SK-N-SH (cell line): Measurements from ENCODE around the gene CACNA1A. TPM values are rescaled to one million over a fixed set of nuclear protein-coding genes. Genes with fewer than 3 reads are reported as not detected.

Experiments
- CTCF ChIA-PET: fragments of 300-600, 350-600 bp; formaldehyde crosslinking; extraction: SDS; loops from one replicate; lab custom pipeline; 2021; lab: Yijun Ruan, JAX
- POLR2A ChIA-PET: fragments of 350-600 bp; sonication (Branson Sonifier 250); formaldehyde crosslinking; extraction: SDS; loops from one replicate; lab custom pipeline; 2020; ENCODE audit warnings: antibody characterized with exemption, inconsistent platforms; lab: Yijun Ruan, JAX
- DNase-seq: peaks from one replicate; pipeline ENCODE4 v3.0.0; 2012
- H2AFZ ChIP-seq: fragments of 200-600 bp; sonication (generic); 2 replicates; pipeline ENCODE4 v1.8.1; 2016; ENCODE audit warnings: antibody characterized with exemption, mild to moderate bottlenecking, low read depth
- H3F3A ChIP-seq: fragments of 200-600 bp; sonication (generic); replicated peaks from 2 replicates; pipeline ENCODE3; 2016; ENCODE audit warnings: antibody characterized with exemption, mild to moderate bottlenecking; ENCODE audit not compliant: insufficient read depth
- H3K27ac ChIP-seq, 2 experiments: fragments of 200-500 bp in 1 of 2; fragments of 200-600 bp in 1 of 2; sonication (Bioruptor generic) in 1 of 2; sonication (generic), shearing (Covaris generic) in 1 of 2; 2 replicates each; pipeline versions ENCODE4 v1.5.1 to v1.6.1; 2014 to 2016; ENCODE audit warnings: low read depth in 2 of 2, inconsistent platforms in 1 of 2, low read length in 1 of 2, mild to moderate bottlenecking in 1 of 2, mixed read lengths in 1 of 2
- H3K27me3 ChIP-seq: fragments of 200-600 bp; sonication (generic), shearing (Covaris generic); 2 replicates; pipeline ENCODE4 v1.6.1; 2016; ENCODE audit warnings: mixed run types; ENCODE audit not compliant: insufficient read depth
- H3K36me3 ChIP-seq, 2 experiments: fragments of 200-500 bp in 1 of 2; fragments of 200-600 bp in 1 of 2; sonication (Bioruptor generic) in 1 of 2; sonication (generic) in 1 of 2; replicated peaks in 1 of 2; 2 replicates each; pipeline versions ENCODE3 to v1.5.1; 2014 to 2016; ENCODE audit warnings: low read length in 1 of 2, mild to moderate bottlenecking in 1 of 2; ENCODE audit not compliant: insufficient read depth in 2 of 2, control insufficient read depth in 1 of 2
- H3K4me1 ChIP-seq, 2 experiments: fragments of 200-500 bp in 1 of 2; fragments of 200-600 bp in 1 of 2; sonication (Bioruptor generic) in 1 of 2; sonication (generic), shearing (Covaris generic) in 1 of 2; 2 replicates each; pipeline versions ENCODE4 v1.5.1 to v1.6.1; 2014 to 2016; ENCODE audit warnings: low read depth in 1 of 2, low read length in 1 of 2, mixed run types in 1 of 2; ENCODE audit not compliant: insufficient read depth in 2 of 2, control insufficient read depth in 1 of 2
- H3K4me2 ChIP-seq: fragments of 200-600 bp; sonication (generic), shearing (Covaris generic); 2 replicates; pipeline ENCODE4 v1.6.1; 2017; ENCODE audit warnings: mixed run types
- H3K4me3 ChIP-seq, 2 experiments: fragments of 200-500 bp in 1 of 2; fragments of 200-600 bp in 1 of 2; sonication (Bioruptor generic) in 1 of 2; sonication (generic), shearing (Covaris generic) in 1 of 2; 2 replicates each; pipeline versions ENCODE4 v1.5.1 to v1.8.1; 2014 to 2016; ENCODE audit warnings: low read depth in 2 of 2, inconsistent platforms in 1 of 2, low read length in 1 of 2, mild to moderate bottlenecking in 1 of 2, mixed read lengths in 1 of 2, moderate library complexity in 1 of 2
- H3K79me2 ChIP-seq: fragments of 200-600 bp; sonication (generic); 2 replicates; pipeline ENCODE4 v1.8.1; 2017; ENCODE audit warnings: mild to moderate bottlenecking; ENCODE audit not compliant: insufficient read depth
- H3K9ac ChIP-seq: fragments of 200-600 bp; sonication (generic); 2 replicates; pipeline ENCODE4 v1.6.1; 2017; ENCODE audit warnings: mixed run types
- H3K9me2 ChIP-seq: fragments of 200-600 bp; sonication (generic); 2 replicates; pipeline ENCODE4 v1.6.1; 2017; ENCODE audit warnings: mixed run types
- H3K9me3 ChIP-seq: fragments of 200-600 bp; sonication (generic); 2 replicates; pipeline ENCODE4 v1.6.1; 2017; ENCODE audit warnings: mixed run types, mild to moderate bottlenecking, moderate library complexity
- H4K20me1 ChIP-seq: fragments of 200-600 bp; sonication (generic); 2 replicates; pipeline ENCODE4 v1.6.1; 2017; ENCODE audit warnings: mild to moderate bottlenecking, mixed run types; ENCODE audit not compliant: insufficient read depth
- CTCF ChIP-seq: fragments of 200-600 bp; sonication (generic); IDR thresholded peaks from 2 replicates; pipeline ENCODE4 v1.6.1; 2017; ENCODE audit warnings: antibody characterized with exemption, mild to moderate bottlenecking, moderate library complexity
- EP300 ChIP-seq, 2 experiments: IDR thresholded peaks; 2 replicates each; pipeline versions ENCODE4 v1.4.0 to v1.6.1; 2012; ENCODE audit warnings: borderline replicate concordance in 1 of 2, low read depth in 1 of 2, low read length in 1 of 2
- FOXJ3 ChIP-seq: sonication (generic); formaldehyde crosslinking; IDR thresholded peaks from 2 replicates; pipeline ENCODE4 v1.5.1; 2020; ENCODE audit warnings: mild to moderate bottlenecking, missing genetic modification reagents
- FOXM1 ChIP-seq: IDR thresholded peaks from 2 replicates; pipeline ENCODE4 v1.4.0; 2012; ENCODE audit warnings: low read depth, mild to moderate bottlenecking
- GATA2 ChIP-seq: sonication (generic); formaldehyde crosslinking; IDR thresholded peaks from 2 replicates; pipeline ENCODE4 v1.5.0; 2020; ENCODE audit warnings: mild to moderate bottlenecking, missing genetic modification reagents
- MAX ChIP-seq: IDR thresholded peaks from 2 replicates; pipeline ENCODE4 v1.4.0; 2012; ENCODE audit warnings: low read depth
- MXI1 ChIP-seq: IDR thresholded peaks from 2 replicates; pipeline ENCODE4 v1.6.1; 2012; ENCODE audit warnings: mild to moderate bottlenecking, low read depth, low read length, improper control_type of control experiment
- PBX3 ChIP-seq: IDR thresholded peaks from 2 replicates; pipeline ENCODE4; 2012
- RCOR1 ChIP-seq: fragments of 150-350 bp; IDR thresholded peaks from 2 replicates; pipeline ENCODE4 v1.6.1; 2017; ENCODE audit warnings: antibody characterized with exemption, low read length
- REST ChIP-seq: IDR thresholded peaks from 2 replicates; pipeline ENCODE4 v1.6.1; 2012; ENCODE audit warnings: mild to moderate bottlenecking, low read depth, low read length, moderate library complexity
- SMC3 ChIP-seq: IDR thresholded peaks from 2 replicates; pipeline ENCODE4 v1.6.1; 2012; ENCODE audit warnings: low read depth, low read length, improper control_type of control experiment
- TCF12 ChIP-seq: IDR thresholded peaks from 2 replicates; pipeline ENCODE4 v1.4.0; 2012
- USF1 ChIP-seq: IDR thresholded peaks from 2 replicates; pipeline ENCODE4 v1.4.0; 2012; ENCODE audit warnings: low read depth, borderline replicate concordance
- ZBTB33 ChIP-seq: IDR thresholded peaks from 2 replicates; pipeline ENCODE4 v1.4.0; 2012; ENCODE audit warnings: low read depth, borderline replicate concordance
- WGBS: methylation state at CpG from one replicate; pipeline ENCODE4 v1.1.6; 2017; ENCODE audit warnings: low lambda C conversion rate; 5-methylcytosine and 5-hydroxymethylcytosine counted together
- polyA plus RNA-seq, 3 experiments: library from polyadenylated mRNA; depleted of rRNA; stranded (reverse); fragments of >200 nt; gene quantifications; 2 replicates each; pipeline ENCODE4 v1.2.3, GENCODE V29; 2012

Gene CACNA1A
- polyA plus RNA-seq, 1 of the 3 experiments (the other 2 are of a cell fraction), result 1.3 TPM

- no peak for TF ChIP-seq GATA2 (CRISPR knock-in tag)
- no peak for TF ChIP-seq MAX
- no peak for TF ChIP-seq FOXJ3 (CRISPR knock-in tag)
- TF ChIP-seq USF1, result no peak
- TF ChIP-seq SMC3, result no peak
- no peak for TF ChIP-seq MXI1
- no peak for TF ChIP-seq RCOR1
- Histone ChIP-seq H3K27ac (peak overlapping the region in 1 of 2 experiments; percentile 94; a peak in 2 of 4 replicates), H3K4me3 (no peak overlapping the region), H3F3A (peaks cover 28% of the 10 kb centered on the region), H3K36me3 (no peaks in the 10 kb centered on the region), H3K4me2 (peak overlapping the region; percentile 79), H4K20me1 (no peaks in the 10 kb centered on the region), H2AFZ (peak overlapping the region; percentile 73; the same call in 1 of the 2 replicates), H3K9me2 (no peaks in the 10 kb centered on the region), H3K9ac (peak overlapping the region; percentile 59; the same call in 1 of the 2 replicates), H3K4me1 (peaks cover 0 to 16% of the 10 kb centered on the region in 2 experiments; a peak in 2 of 4 replicates), H3K79me2 (no peaks in the 10 kb centered on the region), H3K27me3 (no peaks in the 10 kb centered on the region; the same call in 1 of the 2 replicates), H3K9me3 (no peaks in the 10 kb centered on the region)
- DNase-seq, result no peak
- ChIA-PET POLR2A (no interaction called here), CTCF (no interaction called here)
- WGBS, result 33% methylated on average over 5 of the region's 5 CpGs
Measured at GRCh38 chr19:13399746-13400145, 106.5 kb downstream of the CACNA1A start.

GRCh38 chr19:13398780-13399726, 107.2 kb downstream of the CACNA1A start:
- H3K9me2 ChIP-seq, result no peaks in the 10 kb centered on the region
- H3K36me3 ChIP-seq, result no peaks in the 10 kb centered on the region
- DNase-seq, result no peak
- peak overlapping the region; percentile 79 for H3K4me2 ChIP-seq
- peaks cover 0 to 16% of the 10 kb centered on the region in 2 experiments; a peak in 2 of 4 replicates for H3K4me1 ChIP-seq
- CTCF ChIA-PET, result no interaction called here
- 11% methylated on average over 9 of the region's 10 CpGs for WGBS
- H3K4me3 ChIP-seq, result peak overlapping the region in 1 of 2 experiments; percentile 35; a peak in 2 of 4 replicates
- POLR2A ChIA-PET, result no interaction called here
- peak overlapping the region; percentile 59; the same call in 1 of the 2 replicates for H3K9ac ChIP-seq
- H3K79me2 ChIP-seq, result no peaks in the 10 kb centered on the region
- H2AFZ ChIP-seq, result peak overlapping the region; percentile 73
- peak overlapping the region in 1 of 2 experiments; percentile 94; a peak in 2 of 4 replicates for H3K27ac ChIP-seq
- no peaks in the 10 kb centered on the region for H4K20me1 ChIP-seq
- no peaks in the 10 kb centered on the region for H3K9me3 ChIP-seq
- peaks cover 28% of the 10 kb centered on the region for H3F3A ChIP-seq
- H3K27me3 ChIP-seq, result no peaks in the 10 kb centered on the region
- TF ChIP-seq PBX3 (peak; percentile 39), MAX (peak; percentile 8; the same call in 1 of the 2 replicates), EP300 (IDR thresholded peaks at IDR 0.05; ENCODE audit: borderline replicate concordance in 1 of 2, low read depth in 1 of 2, low read length in 1 of 2) (peak in 1 of 2 experiments; percentile 73; a peak in 2 of 4 replicates), FOXM1 (0 out of 2 replicates have a peak, but pooled peaks have one; percentile 50), ZBTB33 (no peak), REST (0 out of 2 replicates have a peak, but pooled peaks have one; percentile 3), TCF12 (peak; percentile 64), CTCF (no peak)
